Hepatocyte (in vitro differentiated cells): ENCODE data around the gene SH3PXD2A.

Experiments
- EZH2 ChIP-seq: fragments of 200-600 bp; sonication (generic); IDR thresholded peaks from 2 replicates; pipeline ENCODE4 v1.6.1; 2016; ENCODE audit warnings: antibody characterized with exemption, mild to moderate bottlenecking, borderline replicate concordance
- EZH2phosphoT487 ChIP-seq: fragments of 200-600 bp; sonication (generic); IDR thresholded peaks from one replicate; pipeline ENCODE4 v1.6.1; 2018; ENCODE audit warnings: antibody characterized with exemption, mild to moderate bottlenecking, low read depth, moderate library complexity; ENCODE audit not compliant: unreplicated experiment, severe bottlenecking
- TF ChIP-seq, protein P1 (sequence below): fragments of 200-600 bp; sonication (generic); IDR thresholded peaks from 2 replicates; pipeline ENCODE4 v1.5.1; 2016; ENCODE audit warnings: antibody characterized with exemption, mild to moderate bottlenecking; ENCODE audit not compliant: poor library complexity

DNA sequence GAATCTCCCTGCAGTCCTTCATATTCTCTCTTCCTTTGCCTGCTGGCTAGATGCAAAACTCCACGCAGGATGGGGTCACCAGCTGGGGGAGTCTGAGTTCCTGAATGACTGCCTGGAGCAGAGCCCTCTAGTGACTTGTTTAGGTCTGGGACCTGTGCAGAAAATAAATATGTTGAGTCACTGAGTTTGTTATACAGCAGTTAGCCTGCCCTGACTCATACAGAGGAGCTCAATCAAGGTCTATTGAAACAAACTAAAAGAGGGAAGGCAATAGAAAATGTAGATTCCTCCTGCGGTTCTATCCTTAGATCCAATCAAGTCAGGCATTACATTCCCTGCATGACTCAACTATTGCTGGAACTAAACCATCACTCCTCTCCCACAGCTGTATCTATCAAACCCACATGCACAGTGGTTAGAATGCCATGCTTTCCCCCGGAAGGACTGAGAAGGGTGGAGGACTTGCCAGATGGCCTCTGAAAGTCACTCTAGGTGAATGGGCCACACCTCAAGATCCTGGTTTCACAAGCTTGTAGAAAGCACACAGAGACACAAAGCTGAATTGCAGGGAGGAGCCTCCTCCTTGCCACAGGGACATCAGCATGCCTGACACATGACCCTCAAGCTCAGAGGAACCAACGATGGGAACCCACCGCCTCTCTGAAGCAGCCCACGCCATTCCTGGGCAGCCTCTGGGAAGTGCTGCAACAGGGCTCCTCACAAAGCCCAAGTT, 73.9 kb downstream of the SH3PXD2A start:
- TF ChIP-seq, protein P1, sequence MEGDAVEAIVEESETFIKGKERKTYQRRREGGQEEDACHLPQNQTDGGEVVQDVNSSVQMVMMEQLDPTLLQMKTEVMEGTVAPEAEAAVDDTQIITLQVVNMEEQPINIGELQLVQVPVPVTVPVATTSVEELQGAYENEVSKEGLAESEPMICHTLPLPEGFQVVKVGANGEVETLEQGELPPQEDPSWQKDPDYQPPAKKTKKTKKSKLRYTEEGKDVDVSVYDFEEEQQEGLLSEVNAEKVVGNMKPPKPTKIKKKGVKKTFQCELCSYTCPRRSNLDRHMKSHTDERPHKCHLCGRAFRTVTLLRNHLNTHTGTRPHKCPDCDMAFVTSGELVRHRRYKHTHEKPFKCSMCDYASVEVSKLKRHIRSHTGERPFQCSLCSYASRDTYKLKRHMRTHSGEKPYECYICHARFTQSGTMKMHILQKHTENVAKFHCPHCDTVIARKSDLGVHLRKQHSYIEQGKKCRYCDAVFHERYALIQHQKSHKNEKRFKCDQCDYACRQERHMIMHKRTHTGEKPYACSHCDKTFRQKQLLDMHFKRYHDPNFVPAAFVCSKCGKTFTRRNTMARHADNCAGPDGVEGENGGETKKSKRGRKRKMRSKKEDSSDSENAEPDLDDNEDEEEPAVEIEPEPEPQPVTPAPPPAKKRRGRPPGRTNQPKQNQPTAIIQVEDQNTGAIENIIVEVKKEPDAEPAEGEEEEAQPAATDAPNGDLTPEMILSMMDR: peak; percentile 29
- TF ChIP-seq EZH2 (no peak), EZH2phosphoT487 (no peak)
